Stimulated activated CD8-positive, alpha-beta memory T cell treated with anti-CD3 and anti-CD28 coated beads, Interleukin-7, amount 100 ng/mL, for 48 hours (primary cell): ENCODE data around the gene RNF146.
"Not testable (repeated sequence)": the region's sequence is repeated elsewhere in the genome, so short reads cannot be mapped to it uniquely, and the experiment has no call there.

Experiments used
- DNase-seq, 2 donors: peaks; one replicate each; pipeline ENCODE4 v3.0.0-alpha.2; 2020; ENCODE audit warnings: low read depth in 1 of 2; ENCODE audit errors: extremely low read depth in 1 of 2

The RNF146 gene

DNA sequence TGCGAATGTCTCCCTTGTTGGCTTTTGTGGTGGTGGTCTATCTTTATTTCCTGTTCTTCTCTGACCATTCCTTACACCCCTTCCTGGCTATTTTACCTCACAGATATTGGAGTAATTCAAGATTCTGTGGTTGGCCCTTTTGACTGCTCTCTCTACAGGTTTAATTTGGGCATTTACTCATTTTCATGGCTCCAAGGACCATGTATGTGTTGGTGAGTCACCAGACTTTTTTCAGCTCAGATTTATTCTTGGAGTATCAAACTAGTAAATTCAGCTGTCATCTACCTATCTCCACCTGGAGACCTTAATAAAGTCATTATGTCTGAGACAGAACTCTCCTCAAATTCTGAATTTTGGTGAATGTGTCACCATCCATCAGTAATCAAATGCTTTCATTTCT is 15.5 kb downstream of the RNF146 start:
- DNase-seq = no peak

DNA sequence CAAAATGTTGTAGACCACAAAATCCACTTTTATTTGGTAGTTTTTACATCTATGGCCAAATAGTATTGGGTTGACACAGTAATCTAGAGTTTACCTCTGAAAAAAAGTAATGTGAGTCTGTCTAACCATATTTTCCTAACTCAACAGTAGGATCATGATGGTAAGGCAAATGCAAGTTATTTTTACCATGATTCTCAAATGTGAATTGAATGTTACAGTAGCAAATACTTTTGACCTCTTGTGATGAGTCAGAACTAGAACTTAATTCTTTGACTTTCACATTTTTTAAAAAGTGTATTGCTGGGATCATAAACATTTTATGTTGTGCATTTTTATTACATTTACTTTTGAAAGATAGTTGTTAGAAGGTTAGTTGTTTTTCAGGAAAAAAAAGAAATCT is 22.0 kb downstream of the RNF146 start:
- no peak for DNase-seq

DNA sequence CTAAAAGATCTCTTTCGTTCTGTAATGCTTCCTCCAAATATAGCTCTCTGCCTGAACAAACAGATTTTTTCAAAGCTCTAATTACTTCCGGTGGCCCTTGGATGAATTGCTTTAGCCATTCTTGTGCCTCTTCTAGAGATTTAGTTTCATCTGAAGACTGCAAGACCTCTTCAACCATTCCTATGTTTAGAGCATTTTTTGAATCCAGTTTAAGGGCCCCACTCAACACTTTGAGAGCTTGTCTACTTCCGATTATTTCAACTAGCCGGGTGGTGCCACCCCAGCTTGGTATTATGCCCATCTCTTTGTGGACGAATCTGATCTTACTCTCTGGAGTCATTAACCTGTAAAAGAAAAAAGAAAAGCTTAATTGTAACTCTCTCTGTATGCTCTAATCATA is 23.3 kb downstream of the RNF146 start:
- DNase-seq = no peak

DNA sequence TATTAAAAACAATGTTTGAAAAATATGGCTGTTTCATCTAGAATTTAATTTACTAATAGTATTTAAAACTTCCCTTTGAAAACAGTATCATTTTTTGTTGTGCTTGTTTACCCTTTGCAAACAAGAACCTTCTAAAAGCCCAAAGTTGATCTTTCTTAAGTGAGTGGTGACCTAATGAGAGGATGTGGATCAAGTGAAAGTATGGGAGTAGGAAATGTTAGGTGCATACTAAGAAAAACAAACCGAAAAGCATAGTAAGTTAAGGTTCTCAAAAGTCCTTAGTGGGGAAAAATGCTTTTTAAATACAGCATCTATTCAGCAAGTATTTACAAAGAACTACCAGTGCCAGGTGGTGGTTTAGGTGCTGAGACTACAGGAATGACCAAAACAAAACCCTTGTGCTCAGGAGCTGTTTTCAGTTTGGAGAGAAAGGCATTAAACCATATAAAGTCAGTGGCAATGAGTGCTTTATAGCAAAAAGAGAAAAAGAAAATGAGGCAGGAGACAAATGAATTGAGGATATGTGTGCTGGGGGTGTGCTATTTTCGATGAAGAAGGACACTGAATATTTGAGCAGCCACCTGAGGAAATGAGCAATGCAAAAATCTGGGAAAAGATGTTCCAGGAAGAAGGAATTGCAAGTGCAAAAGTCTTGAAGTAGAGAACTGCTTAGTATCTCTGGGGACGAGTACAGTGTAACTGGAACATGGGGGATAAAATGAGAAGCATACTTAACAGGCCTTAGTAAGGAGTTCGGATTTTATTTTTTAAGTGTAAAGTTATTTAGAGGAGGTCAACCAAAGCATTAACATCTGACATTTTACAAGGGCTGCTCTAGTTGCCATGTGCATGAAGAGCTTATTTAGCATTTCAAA is 24.0 kb downstream of the RNF146 start:
- DNase-seq = no peak

DNA sequence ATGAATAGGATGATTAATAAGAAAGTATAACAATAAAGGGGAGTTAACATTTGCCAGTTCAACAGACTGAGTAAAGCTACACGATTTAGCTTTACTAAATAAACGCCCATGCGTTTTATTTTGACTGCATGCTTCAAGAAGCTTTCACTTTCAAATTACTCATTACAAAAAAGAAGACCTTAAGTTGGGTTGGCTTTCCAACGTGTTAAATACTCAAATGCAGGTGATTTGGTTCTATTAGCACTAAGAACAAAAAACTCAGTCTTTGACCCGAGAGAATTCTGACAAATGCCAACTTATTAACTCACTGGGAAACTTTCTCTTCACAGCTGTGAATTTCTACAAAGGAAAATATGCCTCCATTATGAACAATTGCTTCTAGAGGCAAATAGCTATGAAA is 24.8 kb downstream of the RNF146 start:
- DNase-seq = no peak

DNA sequence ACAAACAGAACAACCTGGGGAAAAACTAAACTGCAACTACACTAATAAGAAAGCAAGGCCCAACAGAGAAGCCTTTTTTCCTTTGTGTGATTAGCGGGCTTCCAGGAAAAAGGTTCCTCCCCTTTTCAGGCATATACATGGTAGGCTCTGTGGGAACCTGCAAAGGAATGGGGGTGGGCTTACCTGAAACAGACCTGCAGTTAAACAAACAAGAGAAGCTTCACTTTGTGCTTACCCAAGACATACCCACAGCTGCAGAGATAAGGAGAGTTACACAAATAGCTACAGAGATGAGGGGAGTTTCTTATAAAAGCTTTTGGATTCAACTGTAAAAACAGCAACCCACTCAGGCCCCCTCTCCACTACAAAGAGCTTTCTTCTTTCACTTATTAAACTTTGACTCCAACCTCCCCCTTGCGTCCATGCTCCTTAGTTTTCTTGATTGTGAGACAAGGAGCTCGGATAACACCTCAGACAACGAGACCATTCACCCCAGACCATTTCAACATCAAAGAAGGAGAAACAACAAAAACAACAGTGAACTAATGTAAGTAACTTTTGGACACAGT is 30.9 kb downstream of the RNF146 start:
- no peak for DNase-seq

DNA sequence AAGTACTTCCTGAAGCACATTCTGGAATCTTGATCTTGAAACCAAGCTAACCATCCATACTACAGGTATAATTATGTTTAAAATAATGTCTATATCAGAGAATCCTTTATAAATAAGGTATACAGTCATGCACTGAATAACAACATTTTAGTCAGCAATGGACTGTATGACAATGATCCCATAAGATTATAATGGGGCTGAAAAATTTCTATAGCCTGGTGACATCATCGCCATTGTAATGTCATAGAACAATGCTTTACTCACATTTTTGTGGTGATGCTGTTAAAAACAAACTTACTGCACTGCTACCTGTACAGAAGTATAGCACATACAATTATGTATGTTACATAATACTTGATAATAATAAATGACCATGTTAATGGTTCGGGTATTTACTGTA is 31.8 kb downstream of the RNF146 start:
- no peak for DNase-seq

DNA sequence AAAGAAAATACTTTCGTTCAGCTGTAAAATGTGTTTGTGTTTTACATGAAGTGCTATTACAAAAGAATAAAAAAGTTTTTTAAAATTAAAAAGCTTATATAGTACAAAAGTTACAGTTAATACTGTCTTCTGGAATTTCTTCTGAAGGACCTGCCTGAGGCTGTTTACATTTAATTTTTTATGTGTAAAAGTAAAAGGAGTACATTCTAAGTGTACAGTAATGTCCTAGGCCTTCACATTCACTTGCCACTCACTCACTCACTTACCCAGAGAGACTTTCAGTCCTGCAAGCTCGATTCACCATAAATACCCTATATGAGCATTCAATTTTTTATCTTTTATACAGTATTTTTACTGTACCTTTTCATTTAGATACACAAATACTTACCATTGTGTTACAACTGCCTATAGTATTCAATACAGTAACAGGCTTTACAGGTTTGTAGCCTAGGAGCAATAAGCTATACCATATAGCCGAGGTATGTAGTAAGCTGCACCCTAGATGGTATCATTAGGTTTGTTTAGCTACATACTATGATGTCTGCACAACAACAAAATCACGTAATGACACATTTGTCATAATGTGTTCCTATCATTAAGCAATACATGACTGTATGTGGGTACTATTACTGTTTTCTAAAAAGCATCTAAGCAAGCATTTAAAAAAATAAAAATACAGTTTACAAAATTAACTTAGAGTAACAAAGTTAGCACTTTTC is 33.0 kb downstream of the RNF146 start:
- no peak for DNase-seq

DNA sequence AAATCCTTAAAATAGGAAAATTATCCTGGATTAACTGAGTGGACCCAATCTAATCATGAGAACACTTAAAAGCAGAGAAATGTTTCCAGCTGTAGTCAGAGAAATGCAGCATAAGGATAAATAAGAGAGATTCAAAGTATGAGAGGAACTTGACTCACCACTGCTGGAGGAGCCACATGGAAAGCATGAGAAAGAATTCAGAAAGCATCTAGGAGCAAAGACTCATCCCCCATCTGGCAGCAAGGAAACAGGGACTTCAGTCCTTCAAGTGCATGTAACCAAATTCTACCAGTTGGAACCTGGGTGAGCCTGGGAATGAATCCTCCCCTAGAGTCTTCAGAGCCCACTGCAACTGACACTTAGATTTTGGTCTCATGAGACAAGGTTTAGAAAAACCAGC is 33.7 kb downstream of the RNF146 start:
- DNase-seq = no peak

DNA sequence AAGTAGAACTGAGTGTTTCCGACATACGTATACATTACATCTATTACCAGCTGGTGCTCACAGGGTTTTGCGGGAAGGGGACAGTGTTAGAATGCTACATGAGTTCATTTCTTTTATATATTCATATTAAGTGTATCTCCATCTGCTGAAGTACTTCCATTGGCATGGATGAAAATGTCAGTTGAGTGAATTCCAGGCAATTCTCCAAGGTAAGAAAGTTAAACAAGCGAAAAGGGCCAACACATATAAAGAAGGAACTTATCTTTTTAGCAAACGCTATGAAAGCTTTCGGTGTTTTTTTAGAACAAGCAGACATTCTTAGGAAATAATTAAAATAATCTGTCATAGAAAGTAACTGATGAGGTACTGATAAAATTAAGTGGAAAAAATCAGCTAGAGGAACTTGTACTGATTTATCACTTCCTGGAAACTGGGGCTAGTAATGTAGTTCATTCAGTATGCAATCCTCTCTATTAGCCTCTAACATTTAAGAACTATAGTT is 34.6 kb downstream of the RNF146 start:
- no peak for DNase-seq

DNA sequence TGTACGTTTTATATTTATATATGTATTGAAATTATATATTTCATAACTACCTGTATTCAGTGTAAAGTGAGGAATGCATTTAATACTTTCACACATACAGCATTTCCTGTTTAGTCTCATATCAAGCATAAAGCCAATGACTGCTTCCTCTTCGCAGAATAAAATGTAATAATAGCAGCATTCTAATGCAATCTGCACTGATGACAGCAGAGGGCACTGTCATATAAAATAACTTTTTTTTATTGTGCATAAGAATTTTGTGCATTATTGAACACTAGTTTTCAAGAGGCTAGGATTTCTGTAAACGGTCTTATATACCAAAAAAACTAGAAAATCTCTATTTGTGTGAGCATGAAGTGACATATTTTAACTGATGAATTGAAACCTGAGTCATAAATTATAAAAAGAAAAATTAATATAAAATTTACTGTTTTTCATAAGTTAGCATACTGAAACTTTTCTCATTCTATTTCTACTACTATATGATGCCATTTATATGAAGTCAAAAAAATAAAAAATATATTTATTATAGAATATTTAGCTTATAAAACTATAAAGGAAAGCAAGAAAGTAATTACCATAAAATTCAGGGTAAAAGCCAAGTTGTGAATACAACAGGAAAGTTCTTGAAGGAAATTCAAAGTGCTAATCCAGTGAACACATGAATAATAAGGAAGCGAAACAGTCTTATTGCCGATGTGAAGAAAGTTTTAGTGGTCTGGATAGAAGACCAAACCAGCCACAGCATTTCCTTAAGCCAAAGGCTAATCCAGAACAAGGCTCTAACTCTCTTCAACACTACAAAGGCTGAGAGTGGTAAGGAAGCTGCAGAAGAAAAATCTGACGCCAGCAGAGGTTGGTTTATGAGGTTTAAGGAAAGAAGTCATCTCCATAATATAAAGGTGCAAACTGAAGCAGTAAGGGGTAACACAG is 36.3 kb downstream of the RNF146 start:
- no peak for DNase-seq

DNA sequence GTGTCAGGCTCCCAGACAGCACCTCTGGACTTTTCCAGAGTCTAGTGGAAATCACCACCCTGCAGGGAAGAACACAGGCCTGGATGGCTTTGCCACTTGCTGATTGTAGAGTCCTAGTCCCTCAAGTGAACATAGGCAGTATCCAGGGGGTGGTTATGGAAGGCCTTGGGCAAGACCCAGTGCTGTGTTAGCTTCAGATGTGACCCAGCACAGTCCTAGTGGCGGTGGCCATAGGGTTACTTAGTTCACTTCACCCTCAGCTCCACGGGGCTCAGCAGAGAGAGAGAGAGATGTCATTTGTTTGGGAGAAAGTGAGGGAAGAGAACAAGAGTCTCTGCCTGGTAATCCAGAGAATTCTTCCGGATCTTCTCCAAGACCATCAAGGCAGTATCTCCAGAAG is 37.3 kb downstream of the RNF146 start:
- DNase-seq = no peak

DNA sequence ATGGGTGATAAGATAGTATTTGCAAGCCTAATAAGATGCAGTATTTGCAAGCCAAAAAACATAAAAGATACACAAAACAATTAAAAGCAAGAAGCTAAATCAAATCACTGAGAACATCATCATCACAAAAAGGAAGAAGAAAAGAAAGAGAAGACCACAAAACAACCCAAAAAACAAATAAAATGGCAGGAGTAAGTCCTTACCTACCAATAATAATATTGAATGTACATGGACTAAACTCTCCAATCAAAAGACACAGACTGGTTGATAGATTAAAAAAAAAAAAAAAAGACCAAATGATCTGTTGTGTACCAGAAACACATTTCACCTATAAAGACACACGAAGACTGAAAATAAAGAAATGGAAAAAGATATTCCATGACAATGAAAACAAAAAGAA is 39.1 kb downstream of the RNF146 start:
- no peak for DNase-seq

DNA sequence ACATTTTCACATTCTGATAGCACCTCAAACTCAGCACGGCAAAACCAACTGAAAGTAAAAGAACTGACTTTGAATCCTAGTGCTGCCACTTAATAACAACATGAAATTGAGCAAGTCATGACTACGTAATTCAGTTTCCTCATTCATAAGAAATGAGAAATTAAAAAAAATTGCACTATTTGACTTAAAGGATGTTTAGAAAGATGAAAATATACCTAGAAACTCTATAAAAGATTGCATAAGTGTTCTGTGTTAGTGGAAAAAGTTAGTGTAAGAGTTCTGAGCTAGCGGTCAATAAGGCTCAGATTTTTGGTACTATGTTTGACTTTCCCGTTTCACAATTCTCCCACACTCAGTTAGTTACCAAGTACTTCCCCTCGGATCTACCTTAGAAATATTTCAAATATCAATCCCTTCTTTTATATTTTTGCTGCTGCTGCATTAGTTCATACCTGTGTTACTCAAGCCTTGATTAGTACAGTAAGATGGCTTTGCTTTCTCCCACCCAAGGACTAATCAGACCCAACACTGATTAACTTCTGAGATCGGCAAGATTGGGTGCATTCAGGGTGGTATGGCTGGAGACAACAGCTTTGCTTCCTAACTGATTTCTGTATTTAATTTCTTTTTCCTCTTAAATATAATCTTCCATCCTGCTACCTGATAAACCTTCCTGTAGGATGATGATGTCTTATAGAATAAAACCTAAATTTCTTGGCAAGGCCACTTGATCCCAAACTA is 50.9 kb downstream of the RNF146 start:
- no peak for DNase-seq

DNA sequence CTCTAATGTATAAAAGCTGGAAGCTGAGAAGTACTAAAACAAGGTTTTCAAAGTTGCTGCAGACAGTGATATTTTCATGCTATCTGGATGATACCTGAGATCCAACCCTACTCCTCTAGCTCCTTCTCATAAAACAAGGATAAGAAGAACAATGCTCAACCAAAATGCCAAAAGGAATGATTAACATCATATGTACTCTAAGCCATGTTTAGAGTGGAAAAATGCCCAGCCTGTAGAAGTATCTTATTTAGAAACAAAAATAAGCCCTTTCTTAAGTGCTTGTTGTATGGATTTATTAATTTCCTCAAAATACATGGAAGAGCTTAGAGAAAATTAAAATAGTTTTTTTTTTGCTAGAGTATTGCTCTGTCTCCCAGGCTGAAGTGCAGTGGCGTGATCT is 53.0 kb downstream of the RNF146 start:
- DNase-seq = no peak

DNA sequence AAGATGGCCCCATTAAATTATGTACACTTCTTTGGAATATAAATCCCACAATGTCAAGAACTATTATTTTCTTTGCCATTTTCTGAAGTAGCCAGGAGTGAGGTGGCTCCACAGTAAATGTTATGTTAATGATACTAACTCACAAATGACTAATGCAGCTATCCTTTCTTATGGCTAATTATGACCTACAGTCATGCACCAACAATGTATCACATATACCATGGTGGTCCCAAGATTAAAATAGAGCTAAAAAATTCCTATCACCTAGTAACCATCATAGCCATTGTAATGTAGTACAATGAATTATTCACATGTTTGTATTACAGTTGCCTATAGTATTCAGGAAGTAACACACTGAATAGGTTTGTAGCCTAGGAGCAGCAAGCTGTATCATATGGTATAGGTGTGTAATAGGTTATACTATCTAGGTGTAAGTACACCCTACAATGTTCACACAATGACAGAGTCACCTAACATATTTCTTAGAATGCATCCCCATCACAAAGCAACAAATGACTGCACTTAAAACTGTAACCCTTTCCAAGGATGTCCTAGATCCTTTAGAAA is 61.5 kb downstream of the RNF146 start:
- no peak for DNase-seq

DNA sequence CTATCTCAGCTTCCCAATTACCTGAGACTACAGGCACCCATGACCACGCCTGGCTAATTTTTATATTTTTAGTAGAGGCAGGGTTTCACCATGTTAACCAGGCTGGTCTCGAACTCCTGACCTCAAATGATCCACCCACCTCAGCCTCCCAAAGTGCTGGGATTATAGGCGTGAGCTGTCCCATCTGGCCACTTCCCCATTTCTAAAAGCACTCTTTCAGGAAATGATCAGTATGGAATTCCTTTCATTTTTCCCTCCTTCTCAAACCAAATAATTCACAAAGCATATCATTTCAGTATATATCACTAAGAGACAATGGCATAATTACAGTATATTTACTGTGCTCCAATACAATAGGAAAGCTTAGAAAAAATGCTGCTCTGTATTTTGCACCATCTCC is 64.6 kb downstream of the RNF146 start:
- not testable (repeated sequence) for DNase-seq

DNA sequence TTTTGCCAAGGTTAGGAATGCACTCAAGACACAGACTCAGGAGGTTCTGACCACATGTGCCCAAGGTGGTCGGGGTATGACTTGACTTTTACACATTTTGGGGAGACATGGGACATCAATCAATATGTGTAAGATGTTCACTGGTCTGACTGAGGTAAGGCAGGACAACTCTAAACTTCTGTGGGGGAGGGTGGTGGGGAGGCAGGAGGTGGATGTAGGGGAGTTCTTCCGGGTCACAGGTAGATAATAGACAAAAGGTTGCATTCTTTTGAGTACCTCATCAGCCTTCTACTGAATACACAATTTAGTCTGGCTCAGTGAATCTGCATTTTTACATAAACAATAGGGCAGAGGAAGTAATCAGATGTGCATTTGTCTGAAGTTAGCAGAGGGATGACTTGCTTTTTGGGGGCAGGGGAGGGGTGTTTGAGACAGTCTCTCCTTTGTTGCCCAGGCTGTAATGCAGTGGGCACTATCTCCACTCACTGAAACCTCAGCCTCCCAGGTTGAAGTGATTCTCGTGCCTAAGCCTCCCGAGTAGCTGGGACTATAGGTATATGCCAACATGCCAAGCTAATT is 65.8 kb downstream of the RNF146 start:
- no peak for DNase-seq
